Activated T-cell treated with anti-CD3 and anti-CD28 coated beads, Interleukin-2, amount 50 U/mL, for 72 hours (primary cell): Measurements from ENCODE around the gene SYCE3. TPM values are rescaled to one million over a fixed set of nuclear protein-coding genes. Genes with fewer than 3 reads are reported as not detected.

ENCODE experiments used
- ATAC-seq, 2 donors: fragments of 150-1000 bp; cut with Tn5 transposase; replicated peaks in 1 of 2; 2 replicates each; pipeline ENCODE4 v1.10.0; 2021; ENCODE audit warnings: moderate library complexity in 2 of 2, mild to moderate bottlenecking in 1 of 2
- DNase-seq, 2 donors: peaks; one replicate each; pipeline ENCODE4 v3.0.0; 2021 to 2022; ENCODE audit warnings: mixed read lengths in 1 of 2
- H3K27ac Mint-ChIP-seq: one replicate; pipeline ENCODE4 v1.8.0; 2022; ENCODE audit warnings: mild to moderate bottlenecking, moderate library complexity, mixed read lengths
- H3K27me3 Mint-ChIP-seq: one replicate; pipeline ENCODE4 v1.8.0; 2022; ENCODE audit warnings: low read depth, mixed read lengths
- H3K36me3 Mint-ChIP-seq, 2 donors: one replicate each; pipeline ENCODE4 v1.8.0; 2022; ENCODE audit warnings: mixed read lengths in 2 of 2, mild to moderate bottlenecking in 1 of 2; ENCODE audit not compliant: insufficient read depth in 2 of 2
- H3K4me1 Mint-ChIP-seq: one replicate; pipeline ENCODE4 v1.8.0; 2022; ENCODE audit warnings: low read depth, mixed read lengths
- H3K4me3 Mint-ChIP-seq, 2 donors: one replicate each; pipeline ENCODE4 v1.8.0; 2022; ENCODE audit warnings: mild to moderate bottlenecking in 2 of 2, mixed read lengths in 2 of 2, moderate library complexity in 2 of 2
- H3K9me3 Mint-ChIP-seq, 2 donors: one replicate each; pipeline ENCODE4 v1.8.0; 2022; ENCODE audit warnings: mixed read lengths in 2 of 2
- total RNA-seq, 2 donors: library from RNA; stranded (reverse); gene quantifications; one replicate each; pipeline ENCODE4 v1.2.3, GENCODE V29; 2022

SYCE3 gene
- total RNA-seq, 2 donors from 2014 or later, result 1.7 TPM

- Mint-ChIP-seq H3K4me3 (peak overlapping the region in 1 of 2 donors; percentile 8), H3K9me3 (no peaks in the 10 kb centered on the region)
Measured at GRCh38 chr22:50576806-50577696, 14.3 kb upstream of the SYCE3 start.

GRCh38 chr22:50576070-50576469, 13.4 kb upstream of the SYCE3 start:
- Mint-ChIP-seq H3K4me1 (peaks cover 18% of the 10 kb centered on the region), H3K9me3 (no peaks in the 10 kb centered on the region), H3K4me3 (no peak overlapping the region), H3K27me3 (no peaks in the 10 kb centered on the region), H3K27ac (no peak overlapping the region), H3K36me3 (peaks cover 5 to 15% of the 10 kb centered on the region in 2 donors)
- DNase-seq, result no peak
- ATAC-seq, result no peak

More at GRCh38 chr22:50576806-50577696, 14.3 kb upstream of the SYCE3 start:
- Mint-ChIP-seq H3K27ac (no peak overlapping the region), H3K36me3 (peaks cover 5 to 13% of the 10 kb centered on the region in 2 donors), H3K27me3 (no peaks in the 10 kb centered on the region), H3K4me1 (peaks cover 27% of the 10 kb centered on the region)
- ATAC-seq (no peak), DNase-seq (no peak)

- no peak for DNase-seq
- Mint-ChIP-seq H3K4me1 (peaks cover 12% of the 10 kb centered on the region), H3K27ac (no peak overlapping the region), H3K27me3 (no peaks in the 10 kb centered on the region), H3K4me3 (no peak overlapping the region), H3K36me3 (peaks cover 5 to 15% of the 10 kb centered on the region in 2 donors), H3K9me3 (no peaks in the 10 kb centered on the region)
- no peak for ATAC-seq
Measured at GRCh38 chr22:50575426-50575941, 12.8 kb upstream of the SYCE3 start.

GRCh38 chr22:50574383-50574755, 11.7 kb upstream of the SYCE3 start:
- no peaks in the 10 kb centered on the region for H3K9me3 Mint-ChIP-seq
- peaks cover 1% of the 10 kb centered on the region for H3K4me1 Mint-ChIP-seq
- peaks cover under 1 to 8% of the 10 kb centered on the region in 2 donors for H3K36me3 Mint-ChIP-seq
- ATAC-seq (no peak), DNase-seq (no peak)
- H3K27ac Mint-ChIP-seq, result no peak overlapping the region
- no peaks in the 10 kb centered on the region for H3K27me3 Mint-ChIP-seq
- H3K4me3 Mint-ChIP-seq, result no peak overlapping the region

- H3K4me1 Mint-ChIP-seq, result no peaks in the 10 kb centered on the region
- H3K27ac Mint-ChIP-seq, result no peak overlapping the region
- peaks cover 0 to 8% of the 10 kb centered on the region in 2 donors for H3K36me3 Mint-ChIP-seq
- no peaks in the 10 kb centered on the region for H3K27me3 Mint-ChIP-seq
- no peak for DNase-seq
- H3K9me3 Mint-ChIP-seq, result no peaks in the 10 kb centered on the region
- ATAC-seq, result no peak
- no peak overlapping the region for H3K4me3 Mint-ChIP-seq
Measured at GRCh38 chr22:50573491-50574382, 11.0 kb upstream of the SYCE3 start.

GRCh38 chr22:50572965-50573364, 10.2 kb upstream of the SYCE3 start:
- ATAC-seq (no peak), DNase-seq (no peak)
- Mint-ChIP-seq H3K27me3 (no peaks in the 10 kb centered on the region), H3K27ac (no peak overlapping the region), H3K36me3 (peaks cover 0 to 8% of the 10 kb centered on the region in 2 donors), H3K9me3 (no peaks in the 10 kb centered on the region), H3K4me1 (no peaks in the 10 kb centered on the region), H3K4me3 (no peak overlapping the region)

- H3K9me3 Mint-ChIP-seq, result no peaks in the 10 kb centered on the region
- DNase-seq (no peak), ATAC-seq (no peak)
- H3K36me3 Mint-ChIP-seq, result peaks cover 0 to 5% of the 10 kb centered on the region in 2 donors
- H3K4me3 Mint-ChIP-seq, result no peak overlapping the region
- no peaks in the 10 kb centered on the region for H3K4me1 Mint-ChIP-seq
- H3K27me3 Mint-ChIP-seq, result no peaks in the 10 kb centered on the region
- no peak overlapping the region for H3K27ac Mint-ChIP-seq
Measured at GRCh38 chr22:50571264-50572175, 8.8 kb upstream of the SYCE3 start.

GRCh38 chr22:50570861-50571260, 8.1 kb upstream of the SYCE3 start:
- no peak for DNase-seq

GRCh38 chr22:50569896-50570535, 7.3 kb upstream of the SYCE3 start:
- peaks cover 0 to 3% of the 10 kb centered on the region in 2 donors for H3K36me3 Mint-ChIP-seq
- H3K27me3 Mint-ChIP-seq, result no peaks in the 10 kb centered on the region
- no peaks in the 10 kb centered on the region for H3K4me1 Mint-ChIP-seq
- DNase-seq (no peak), ATAC-seq (no peak)
- no peaks in the 10 kb centered on the region for H3K9me3 Mint-ChIP-seq
- no peak overlapping the region for H3K27ac Mint-ChIP-seq
- no peak overlapping the region for H3K4me3 Mint-ChIP-seq

More at GRCh38 chr22:50570861-50571260, 8.1 kb upstream of the SYCE3 start:
- ATAC-seq, result no peak
- Mint-ChIP-seq H3K4me1 (no peaks in the 10 kb centered on the region), H3K36me3 (peaks cover 0 to 5% of the 10 kb centered on the region in 2 donors), H3K27ac (no peak overlapping the region), H3K27me3 (no peaks in the 10 kb centered on the region), H3K4me3 (no peak overlapping the region), H3K9me3 (no peaks in the 10 kb centered on the region)

GRCh38 chr22:50569041-50569459, 6.3 kb upstream of the SYCE3 start:
- ATAC-seq (no peak), DNase-seq (no peak)
- Mint-ChIP-seq H3K4me3 (no peak overlapping the region), H3K27ac (no peak overlapping the region), H3K9me3 (no peaks in the 10 kb centered on the region), H3K27me3 (no peaks in the 10 kb centered on the region), H3K36me3 (peaks cover 0 to 3% of the 10 kb centered on the region in 2 donors), H3K4me1 (no peaks in the 10 kb centered on the region)

GRCh38 chr22:50568626-50569025, 5.9 kb upstream of the SYCE3 start:
- Mint-ChIP-seq H3K36me3 (peaks cover 0 to 3% of the 10 kb centered on the region in 2 donors), H3K4me1 (peaks cover under 1% of the 10 kb centered on the region), H3K27me3 (no peaks in the 10 kb centered on the region), H3K27ac (no peak overlapping the region), H3K4me3 (no peak overlapping the region), H3K9me3 (no peaks in the 10 kb centered on the region)
- no peak for DNase-seq
- no peak for ATAC-seq

- no peak for ATAC-seq
- no peaks in the 10 kb centered on the region for H3K27me3 Mint-ChIP-seq
- no peak for DNase-seq
- H3K36me3 Mint-ChIP-seq, result peaks cover 0 to 3% of the 10 kb centered on the region in 2 donors
- H3K4me3 Mint-ChIP-seq, result no peak overlapping the region
- no peak overlapping the region for H3K27ac Mint-ChIP-seq
- no peaks in the 10 kb centered on the region for H3K9me3 Mint-ChIP-seq
- peaks cover 9% of the 10 kb centered on the region for H3K4me1 Mint-ChIP-seq
Measured at GRCh38 chr22:50567721-50568252, 5.1 kb upstream of the SYCE3 start.
